HepG2 (cell line): ENCODE data around the gene GRID1. TPM values are rescaled to one million over a fixed set of nuclear protein-coding genes. Genes with fewer than 3 reads are reported as not detected.
A peak's percentile ranks its signal among the peaks of the same experiment; 100 is the strongest.

Experiments
- HMG20B ChIP-seq: conservative IDR thresholded peaks from 2 replicates; pipeline ENCODE4 v1.6.1; 2016; ENCODE audit warnings: missing genetic modification reagents, missing compliant biosample characterization
- HNF1A ChIP-seq, 2 experiments: sonication (generic) in 1 of 2; formaldehyde crosslinking in 1 of 2; IDR thresholded peaks; 2 replicates each; pipeline versions ENCODE4 v1.4.0 to v1.6.1; 2016 to 2020; ENCODE audit warnings: borderline replicate concordance in 1 of 2, low read depth in 1 of 2, mild to moderate bottlenecking in 1 of 2, missing genetic modification reagents in 1 of 2
- HNRNPL ChIP-seq: fragments of 200-400 bp; formaldehyde crosslinking; IDR thresholded peaks from 2 replicates; pipeline ENCODE4 v1.6.1; 2017; ENCODE audit warnings: mild to moderate bottlenecking, low read depth, low read length
- HNRNPUL1 ChIP-seq: fragments of 200-400 bp; formaldehyde crosslinking; IDR thresholded peaks from 2 replicates; pipeline ENCODE4 v1.6.1; 2017; ENCODE audit warnings: low read depth, mild to moderate bottlenecking, low read length, moderate library complexity
- IKZF4 ChIP-seq: sonication (generic); formaldehyde crosslinking; IDR thresholded peaks from 2 replicates; pipeline ENCODE4 v1.5.1; 2020; ENCODE audit warnings: borderline replicate concordance, mild to moderate bottlenecking, low read depth, missing genetic modification reagents; ENCODE audit errors: not compliant biosample characterization
- MTF2 ChIP-seq: sonication (generic); formaldehyde crosslinking; IDR thresholded peaks from 2 replicates; pipeline ENCODE4 v1.5.0; 2020; ENCODE audit warnings: missing genetic modification reagents, borderline replicate concordance
- MXD3 ChIP-seq: IDR thresholded peaks from 2 replicates; pipeline ENCODE4 v1.6.1; 2016; ENCODE audit warnings: mild to moderate bottlenecking, missing biosample characterization, missing genetic modification reagents
- ONECUT2 ChIP-seq: sonication (generic); formaldehyde crosslinking; IDR thresholded peaks from 2 replicates; pipeline ENCODE4 v1.4.0; 2020; ENCODE audit warnings: missing genetic modification reagents
- PAXIP1 ChIP-seq: sonication (generic); formaldehyde crosslinking; conservative IDR thresholded peaks from 2 replicates; pipeline ENCODE4 v1.4.0; 2020; ENCODE audit warnings: mild to moderate bottlenecking, missing genetic modification reagents, moderate library complexity
- SIX4 ChIP-seq: sonication (generic); formaldehyde crosslinking; IDR thresholded peaks from 2 replicates; pipeline ENCODE4 v1.4.0; 2020; ENCODE audit warnings: missing genetic modification reagents
- TEAD2 ChIP-seq: sonication (generic); formaldehyde crosslinking; IDR thresholded peaks from 2 replicates; pipeline ENCODE4 v1.9.0; 2021; ENCODE audit warnings: missing genetic modification reagents
- TEF ChIP-seq: sonication (generic); formaldehyde crosslinking; IDR thresholded peaks from 2 replicates; pipeline ENCODE4 v1.5.0; 2020; ENCODE audit warnings: missing genetic modification reagents
- ZHX1 ChIP-seq: sonication (generic); formaldehyde crosslinking; IDR thresholded peaks from 2 replicates; pipeline ENCODE4 v1.8.1; 2022; ENCODE audit warnings: low read depth, mild to moderate bottlenecking, missing genetic modification reagents
- ZNF44 ChIP-seq: sonication (generic); formaldehyde crosslinking; IDR thresholded peaks from 2 replicates; pipeline ENCODE4 v1.5.1; 2020; ENCODE audit warnings: mild to moderate bottlenecking, missing genetic modification reagents
- ZNF549 ChIP-seq: sonication (generic); formaldehyde crosslinking; IDR thresholded peaks from 2 replicates; pipeline ENCODE4 v1.5.0; 2020; ENCODE audit warnings: missing genetic modification reagents
- ZNF761 ChIP-seq: sonication (generic); formaldehyde crosslinking; conservative IDR thresholded peaks from 2 replicates; pipeline ENCODE4 v1.4.0; 2020; ENCODE audit warnings: mild to moderate bottlenecking, missing genetic modification reagents
- polyA plus RNA-seq, 8 experiments: library from polyadenylated mRNA; depleted of rRNA in 3 of 8; stranded (reverse) in 7 of 8; unstranded in 1 of 8; fragments of >200 nt; fragmentation: Illumina TruSeq in 4 of 8; extraction: Trizol in 4 of 8; gene quantifications; 2 replicates each; pipeline versions ENCODE4 v1.2.1 to v1.2.3, GENCODE V29; 2011 to 2016; ENCODE audit warnings: low read depth in 4 of 8, missing spikeins in 1 of 8, mixed read lengths in 1 of 8; ENCODE audit not compliant: insufficient read depth in 1 of 8
- total RNA-seq, 5 experiments: library from RNA; depleted of rRNA; stranded (reverse); fragments of >200 nt; fragmentation: Illumina TruSeq; extraction: Trizol; gene quantifications; 2 replicates each; pipeline ENCODE4 v1.2.3, GENCODE V29; 2016; ENCODE audit warnings: low read depth in 1 of 5

GRID1 gene
- total and polyA plus RNA-seq, 2 of the 13 experiments (the other 11 are each of a cell fraction or from before 2014, with no cell fraction given): 0.05 TPM; not detected in 1

- TF ChIP-seq PAXIP1 (peak; percentile 58), ZNF761 (CRISPR knock-in tag) (no peak; the same call in 1 of the 2 replicates), HNRNPL (0 out of 2 replicates have a peak, but pooled peaks have one; percentile 41), HNF1A (IDR thresholded peaks at IDR 0.05; ENCODE audit: low read depth) (no peak), HNF1A (CRISPR knock-in tag; IDR thresholded peaks at IDR 0.05; ENCODE audit: borderline replicate concordance) (peak; percentile 71; the same call in 1 of the 2 replicates), IKZF4 (CRISPR knock-in tag) (no peak), TEAD2 (no peak), MXD3 (CRISPR knock-in tag) (0 out of 2 replicates have a peak, but pooled peaks have one; percentile 44), SIX4 (CRISPR knock-in tag) (no peak), MTF2 (CRISPR knock-in tag) (peak; percentile 98), ZNF44 (peak; percentile 23), TEF (no peak), HNRNPUL1 (no peak), ZHX1 (peak; percentile 83; the same call in 1 of the 2 replicates), HMG20B (CRISPR knock-in tag) (peak; percentile 57; the same call in 1 of the 2 replicates), ONECUT2 (no peak), ZNF549 (CRISPR knock-in tag) (no peak)
These were observed 33.5 kb upstream of the GRID1 start (continued) for GRCh38 chr10:86399879-86400704.
